ENCODE results near the gene HOXB1.

HOXB1 gene

GRCh38 chr17:48546924-48547807 lies 16.4 kb upstream of the HOXB1 start:
- DNase-seq (ENCODE audit: extremely low spot score), result peak; percentile 51
- ChIA-PET CTCF (interaction anchor here (0.6 to 2.5 kb wide), 11 partner anchors 11 to 284 kb away, joined by 3 to 10 read pairs (median 4); partner anchors contain the start of gene HOXB3), POLR2A (interaction anchor here (0.7 to 3.1 kb wide), 19 partner anchors 9 to 498 kb away, joined by 3 to 21 read pairs (median 5); partner anchors contain the start of genes HOXB5 and HOXB9)
- TF ChIP-seq CTBP1 (IDR thresholded peaks at IDR 0.05; ENCODE audit: borderline replicate concordance) (peak; percentile 89), PKNOX1 (IDR thresholded peaks at IDR 0.05) (peak; percentile 79), HDGF (IDR thresholded peaks at IDR 0.05; ENCODE audit: borderline replicate concordance) (no peak), ARNT (IDR thresholded peaks at IDR 0.05) (peak; percentile 82; the same call in 1 of the 2 replicates)

GRCh38 chr17:48546137-48546923 lies 15.5 kb upstream of the HOXB1 start:
- ChIA-PET POLR2A (interaction anchor here (0.7 to 3.1 kb wide), 17 partner anchors 10 to 498 kb away, joined by 3 to 21 read pairs (median 5); partner anchors contain the start of genes HOXB5 and HOXB9), CTCF (interaction anchor here (0.8 to 2.5 kb wide), 10 partner anchors 13 to 283 kb away, joined by 3 to 10 read pairs (median 4); partner anchors contain the start of gene HOXB3)
- DNase-seq (ENCODE audit: extremely low spot score), result no peak
- TF ChIP-seq FOXM1 (IDR thresholded peaks at IDR 0.05; ENCODE audit: borderline replicate concordance) (no peak), PKNOX1 (IDR thresholded peaks at IDR 0.05) (peak; percentile 87), SP1 (IDR thresholded peaks at IDR 0.05) (no peak), LEF1 (IDR thresholded peaks at IDR 0.05; ENCODE audit: borderline replicate concordance) (no peak), ZNF384 (IDR thresholded peaks at IDR 0.05) (peak; percentile 63; the same call in 1 of the 2 replicates), L3MBTL2 (conservative IDR thresholded peaks at IDR 0.05) (no peak)

GRCh38 chr17:48545539-48545938 lies 14.7 kb upstream of the HOXB1 start:
- TF ChIP-seq PKNOX1 (IDR thresholded peaks at IDR 0.05), result no peak
- TF ChIP-seq ZNF384 (IDR thresholded peaks at IDR 0.05), result no peak
- TF ChIP-seq HDGF (IDR thresholded peaks at IDR 0.05; ENCODE audit: borderline replicate concordance), result no peak
- no peak for TF ChIP-seq SUZ12 (IDR thresholded peaks at IDR 0.05)
- no peak for TF ChIP-seq ARNT (IDR thresholded peaks at IDR 0.05)
- no peak for TF ChIP-seq FOXK2 (IDR thresholded peaks at IDR 0.05)
- TF ChIP-seq L3MBTL2 (conservative IDR thresholded peaks at IDR 0.05), result no peak
- no peak for TF ChIP-seq NFRKB (IDR thresholded peaks at IDR 0.05)
- no peak for DNase-seq (ENCODE audit: extremely low spot score)
- CTCF ChIA-PET, result no interaction called here
- POLR2A ChIA-PET, result interaction anchor here (2.2 to 3.1 kb wide), 2 partner anchors 42 kb away, joined by 10 to 21 read pairs; no protein-coding TSS in a partner anchor

- peak; percentile 44 for DNase-seq (ENCODE audit: extremely low spot score)
- CTCF ChIA-PET, result no interaction called here
- POLR2A ChIA-PET, result no interaction called here
- TF ChIP-seq NFRKB (IDR thresholded peaks at IDR 0.05) (no peak), L3MBTL2 (conservative IDR thresholded peaks at IDR 0.05) (no peak), FOXK2 (IDR thresholded peaks at IDR 0.05) (no peak), SUZ12 (IDR thresholded peaks at IDR 0.05) (no peak), SP1 (IDR thresholded peaks at IDR 0.05) (no peak), ARNT (IDR thresholded peaks at IDR 0.05) (no peak), BHLHE40 (IDR thresholded peaks at IDR 0.05; ENCODE audit: borderline replicate concordance) (no peak)
These were observed 14.2 kb upstream of the HOXB1 start, which contains the start of gene HOXB2 for GRCh38 chr17:48545022-48545375. Gene HOXB2, minus strand, starts transcription at chr17:48545109. Its CDS starts 198 bp downstream, at chr17:48544911.

GRCh38 chr17:48544349-48545021 lies 13.7 kb upstream of the HOXB1 start:
- TF ChIP-seq TARDBP (IDR thresholded peaks at IDR 0.05) (no peak), CTBP1 (IDR thresholded peaks at IDR 0.05; ENCODE audit: borderline replicate concordance) (peak; percentile 58; the same call in 1 of the 2 replicates), ZNF384 (IDR thresholded peaks at IDR 0.05) (0 out of 2 replicates have a peak, but pooled peaks have one; percentile 46), PKNOX1 (IDR thresholded peaks at IDR 0.05) (peak; percentile 93), FOXM1 (IDR thresholded peaks at IDR 0.05; ENCODE audit: borderline replicate concordance) (0 out of 2 replicates have a peak, but pooled peaks have one; percentile 51)
- CTCF ChIA-PET, result interaction anchor here (0.6 kb wide), 1 partner anchor 681 kb away, joined by 3 read pairs; no protein-coding TSS in a partner anchor
- DNase-seq (ENCODE audit: extremely low spot score), result peak; percentile 70
- POLR2A ChIA-PET, result interaction anchor here (3.5 kb wide), 1 partner anchor 44 kb away, joined by 18 read pairs; the partner anchor contains the start of gene HOXB3

Measured in HEK293T (cell line).